ENCODE results near the gene COPS2.
"Not testable (repeated sequence)": the region's sequence is repeated elsewhere in the genome, so short reads cannot be mapped to it uniquely, and the experiment has no call there.

The COPS2 gene

GRCh38 chr15:49155110-49155833, at the start of gene COPS2:
Gene COPS2 (minus strand): TSS chr15:49155599. CDS start chr15:49155578, 21 bp downstream.
- DNase-seq: peak; percentile 92

GRCh38 chr15:49200347-49200746, 44.9 kb upstream of the COPS2 start:
- no peak for DNase-seq

GRCh38 chr15:49199666-49200065, 44.3 kb upstream of the COPS2 start:
- DNase-seq: no peak

- DNase-seq: no peak
Observed at GRCh38 chr15:49196856-49197255, 41.5 kb upstream of the COPS2 start.

- no peak for DNase-seq
Observed at GRCh38 chr15:49191892-49192291, 36.5 kb upstream of the COPS2 start.

- DNase-seq: no peak
Observed at GRCh38 chr15:49190586-49190985, 35.2 kb upstream of the COPS2 start.

GRCh38 chr15:49189631-49190030, 34.2 kb upstream of the COPS2 start:
- no peak for DNase-seq

GRCh38 chr15:49188933-49189332, 33.5 kb upstream of the COPS2 start:
- DNase-seq: no peak

- no peak for DNase-seq
Observed at GRCh38 chr15:49187549-49188245, 32.3 kb upstream of the COPS2 start.

- DNase-seq: no peak
Observed at GRCh38 chr15:49185473-49185872, 30.1 kb upstream of the COPS2 start.

GRCh38 chr15:49183741-49184140, 28.3 kb upstream of the COPS2 start:
- DNase-seq: not testable (repeated sequence)

GRCh38 chr15:49182128-49182527, 26.7 kb upstream of the COPS2 start:
- no peak for DNase-seq

GRCh38 chr15:49179433-49180190, 24.2 kb upstream of the COPS2 start:
- DNase-seq: no peak

- DNase-seq: no peak
Observed at GRCh38 chr15:49178497-49178896, 23.1 kb upstream of the COPS2 start.

GRCh38 chr15:49175582-49176397, 20.4 kb upstream of the COPS2 start:
- DNase-seq: not testable (repeated sequence)

- no peak for DNase-seq
Observed at GRCh38 chr15:49174902-49175301, 19.5 kb upstream of the COPS2 start.

- no peak for DNase-seq
Observed at GRCh38 chr15:49171790-49172189, 16.4 kb upstream of the COPS2 start.

- DNase-seq: peak; percentile 85
Observed at GRCh38 chr15:49169880-49170597, 14.6 kb upstream of the COPS2 start, which contains the start of gene GALK2. Gene GALK2 (plus strand): TSS chr15:49170247. CDS start chr15:49170323, 76 bp downstream.

- DNase-seq: no peak
Observed at GRCh38 chr15:49168016-49168415, 12.6 kb upstream of the COPS2 start.

- DNase-seq: no peak
Observed at GRCh38 chr15:49164865-49165264, 9.5 kb upstream of the COPS2 start.

- no peak for DNase-seq
Observed at GRCh38 chr15:49163678-49164077, 8.3 kb upstream of the COPS2 start.

Data from CD4-positive, alpha-beta T cell treated with Interleukin-6 for 4 hours (primary cell).